OCI-LY3 (cell line): ENCODE data around the gene SEC61A2.

ENCODE experiments used
- H2AFZ ChIP-seq: fragments of 200-600, 300-600 bp; shearing (Covaris generic); 2 replicates; pipeline ENCODE4 v1.6.0; 2014; ENCODE audit warnings: antibody characterized with exemption, low read depth, low read length
- H3K27ac ChIP-seq: fragments of 200-600, 300-600 bp; sonication (generic); 2 replicates; pipeline ENCODE4 v1.5.1; 2014; ENCODE audit warnings: mild to moderate bottlenecking, low read length, moderate library complexity, mixed read lengths
- H3K27me3 ChIP-seq: fragments of 200-600, 300-600 bp; sonication (generic); 2 replicates; pipeline ENCODE4 v1.6.1; 2014; ENCODE audit warnings: low read depth, low read length, mixed read lengths
- H3K36me3 ChIP-seq: fragments of 200-600, 300-600 bp; sonication (generic); replicated peaks from 2 replicates; pipeline ENCODE3; 2014; ENCODE audit warnings: low read depth, low read length, mixed read lengths
- H3K4me1 ChIP-seq: fragments of 300-600, 200-600 bp; sonication (generic); 2 replicates; pipeline ENCODE4 v1.6.1; 2014; ENCODE audit warnings: low read length, mixed read lengths
- H3K4me2 ChIP-seq: fragments of 200-600, 300-600 bp; sonication (generic); 2 replicates; pipeline ENCODE4 v1.6.1; 2014; ENCODE audit warnings: low read length, mixed read lengths
- H3K4me3 ChIP-seq: fragments of 300-600, 200-600 bp; sonication (generic); 2 replicates; pipeline ENCODE4 v1.5.1; 2014; ENCODE audit warnings: antibody characterized with exemption, mild to moderate bottlenecking, low read length, moderate library complexity
- H3K79me2 ChIP-seq: fragments of 300-600, 200-600 bp; shearing (Covaris generic); 2 replicates; pipeline ENCODE4 v1.6.1; 2014; ENCODE audit warnings: mild to moderate bottlenecking, low read length, mixed read lengths
- H3K9ac ChIP-seq: fragments of 300-600, 200-600 bp; shearing (Covaris generic); 2 replicates; pipeline ENCODE4 v1.6.0; 2014; ENCODE audit warnings: mild to moderate bottlenecking, low read length, moderate library complexity
- H3K9me3 ChIP-seq: fragments of 200-600, 300-600 bp; shearing (Covaris generic); 2 replicates; pipeline ENCODE4 v1.6.1; 2014; ENCODE audit warnings: low read length, mixed read lengths; ENCODE audit not compliant: insufficient read depth
- H4K20me1 ChIP-seq: fragments of 200-600, 300-600 bp; sonication (generic); 2 replicates; pipeline ENCODE4 v1.6.1; 2016; ENCODE audit warnings: low read length, mixed read lengths; ENCODE audit not compliant: insufficient read depth
- EZH2phosphoT487 ChIP-seq: fragments of 200-600 bp; shearing (Covaris generic); IDR thresholded peaks from 2 replicates; pipeline ENCODE4 v1.6.1; 2018; ENCODE audit warnings: antibody characterized with exemption, mixed run types, low read depth
- TF ChIP-seq, protein P1 (sequence below): fragments of 200-600, 300-600 bp; sonication (generic); IDR thresholded peaks from 2 replicates; pipeline ENCODE4 v1.5.1; 2014; ENCODE audit warnings: antibody characterized with exemption, low read length, low read depth

Gene SEC61A2

GRCh38 chr10:12179606-12180170 lies 50.2 kb downstream of the SEC61A2 start:
- no peak overlapping the region for H3K4me3 ChIP-seq
- peaks cover 1% of the 10 kb centered on the region for H3K36me3 ChIP-seq
- H3K4me2 ChIP-seq: no peak overlapping the region

GRCh38 chr10:12180221-12180974 lies 50.9 kb downstream of the SEC61A2 start:
- TF ChIP-seq EZH2phosphoT487: no peak
- TF ChIP-seq, protein P1, sequence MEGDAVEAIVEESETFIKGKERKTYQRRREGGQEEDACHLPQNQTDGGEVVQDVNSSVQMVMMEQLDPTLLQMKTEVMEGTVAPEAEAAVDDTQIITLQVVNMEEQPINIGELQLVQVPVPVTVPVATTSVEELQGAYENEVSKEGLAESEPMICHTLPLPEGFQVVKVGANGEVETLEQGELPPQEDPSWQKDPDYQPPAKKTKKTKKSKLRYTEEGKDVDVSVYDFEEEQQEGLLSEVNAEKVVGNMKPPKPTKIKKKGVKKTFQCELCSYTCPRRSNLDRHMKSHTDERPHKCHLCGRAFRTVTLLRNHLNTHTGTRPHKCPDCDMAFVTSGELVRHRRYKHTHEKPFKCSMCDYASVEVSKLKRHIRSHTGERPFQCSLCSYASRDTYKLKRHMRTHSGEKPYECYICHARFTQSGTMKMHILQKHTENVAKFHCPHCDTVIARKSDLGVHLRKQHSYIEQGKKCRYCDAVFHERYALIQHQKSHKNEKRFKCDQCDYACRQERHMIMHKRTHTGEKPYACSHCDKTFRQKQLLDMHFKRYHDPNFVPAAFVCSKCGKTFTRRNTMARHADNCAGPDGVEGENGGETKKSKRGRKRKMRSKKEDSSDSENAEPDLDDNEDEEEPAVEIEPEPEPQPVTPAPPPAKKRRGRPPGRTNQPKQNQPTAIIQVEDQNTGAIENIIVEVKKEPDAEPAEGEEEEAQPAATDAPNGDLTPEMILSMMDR: no peak
- H3K4me2 ChIP-seq: no peak overlapping the region
- no peak overlapping the region for H3K4me3 ChIP-seq
- no peak overlapping the region for H3K27ac ChIP-seq
- peaks cover 3% of the 10 kb centered on the region; the same call in 1 of the 2 replicates for H3K4me1 ChIP-seq
- no peak overlapping the region for H3K9ac ChIP-seq
- H3K36me3 ChIP-seq: no peaks in the 10 kb centered on the region
- no peaks in the 10 kb centered on the region for H4K20me1 ChIP-seq
- no peaks in the 10 kb centered on the region for H3K9me3 ChIP-seq
- H2AFZ ChIP-seq: no peak overlapping the region
- no peaks in the 10 kb centered on the region for H3K27me3 ChIP-seq
- no peaks in the 10 kb centered on the region for H3K79me2 ChIP-seq

More at GRCh38 chr10:12179606-12180170, 50.2 kb downstream of the SEC61A2 start:
- H2AFZ ChIP-seq: no peak overlapping the region
- H3K9me3 ChIP-seq: no peaks in the 10 kb centered on the region
- no peak for TF ChIP-seq EZH2phosphoT487
- TF ChIP-seq, protein P1: no peak
- no peaks in the 10 kb centered on the region for H3K27me3 ChIP-seq
- H3K27ac ChIP-seq: no peak overlapping the region
- no peak overlapping the region for H3K9ac ChIP-seq
- no peaks in the 10 kb centered on the region for H3K79me2 ChIP-seq
- peaks cover 3% of the 10 kb centered on the region; the same call in 1 of the 2 replicates for H3K4me1 ChIP-seq
- H4K20me1 ChIP-seq: no peaks in the 10 kb centered on the region

DNA sequence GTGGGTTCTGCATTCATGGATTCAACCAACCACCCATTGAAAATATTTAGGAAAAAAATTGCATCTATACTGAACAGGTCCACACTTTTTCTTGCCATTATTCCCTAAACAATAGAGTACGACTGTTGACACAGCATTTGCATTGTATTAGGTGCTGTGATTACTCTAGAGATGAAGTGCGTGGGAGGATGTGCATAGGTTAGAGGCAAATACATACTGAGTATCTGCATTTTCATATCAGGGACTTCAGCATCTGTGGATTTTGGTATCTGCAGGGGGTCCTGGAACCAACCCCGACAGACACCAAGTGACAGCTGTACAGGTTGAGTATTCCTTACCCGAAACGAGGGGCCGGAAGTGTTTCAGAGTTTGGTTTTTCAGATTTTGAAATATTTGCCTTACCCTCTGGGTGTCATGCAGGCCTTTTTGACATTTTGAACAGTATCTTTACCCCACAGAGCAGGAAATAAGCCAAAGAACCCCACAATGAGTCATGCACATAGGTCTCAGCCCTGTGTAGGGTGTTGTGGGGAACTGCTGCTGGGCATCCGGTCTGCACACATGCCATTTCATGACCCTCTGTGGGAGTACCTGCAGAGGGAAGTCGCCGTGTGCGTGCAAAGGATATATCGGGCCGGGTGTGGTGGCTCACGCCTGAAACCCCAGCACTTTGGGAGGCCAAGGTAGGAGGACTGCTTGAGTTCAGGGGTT lies 51.7 kb downstream of the SEC61A2 start:
- no peak overlapping the region for H3K27ac ChIP-seq
- H2AFZ ChIP-seq: no peak overlapping the region
- no peak overlapping the region for H3K4me3 ChIP-seq
- peaks cover 3% of the 10 kb centered on the region; the same call in 1 of the 2 replicates for H3K4me1 ChIP-seq
- H3K36me3 ChIP-seq: peaks cover 3% of the 10 kb centered on the region
- TF ChIP-seq EZH2phosphoT487: no peak
- TF ChIP-seq, protein P1: no peak
- H4K20me1 ChIP-seq: no peaks in the 10 kb centered on the region
- H3K9ac ChIP-seq: no peak overlapping the region
- no peak overlapping the region for H3K4me2 ChIP-seq
- H3K9me3 ChIP-seq: no peaks in the 10 kb centered on the region
- H3K79me2 ChIP-seq: no peaks in the 10 kb centered on the region
- no peaks in the 10 kb centered on the region for H3K27me3 ChIP-seq

DNA sequence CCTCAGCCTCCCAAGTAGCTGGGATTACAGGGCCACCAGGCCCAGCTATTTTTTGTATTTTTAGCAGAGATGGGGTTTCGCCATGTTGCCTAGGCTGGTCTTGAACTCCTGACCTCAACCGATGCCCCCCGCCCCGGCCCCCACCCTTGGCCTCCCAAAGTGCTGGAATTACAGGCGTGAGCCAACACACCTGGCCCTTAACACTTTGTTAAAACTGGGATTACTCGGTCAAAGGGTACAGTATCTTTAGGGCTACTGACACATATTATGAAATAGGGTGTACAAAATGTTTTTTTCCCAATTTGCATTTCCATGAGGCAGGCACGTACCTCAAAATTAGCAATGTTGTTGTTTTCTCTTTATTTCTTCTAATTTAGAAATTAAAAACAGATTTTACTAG lies 54.7 kb downstream of the SEC61A2 start:
- H4K20me1 ChIP-seq: no peaks in the 10 kb centered on the region
- peaks cover 16% of the 10 kb centered on the region for H3K79me2 ChIP-seq
- H3K4me1 ChIP-seq: peaks cover 3% of the 10 kb centered on the region; the same call in 1 of the 2 replicates
- H2AFZ ChIP-seq: no peak overlapping the region
- H3K27ac ChIP-seq: no peak overlapping the region
- TF ChIP-seq, protein P1: no peak
- no peak for TF ChIP-seq EZH2phosphoT487
- no peak overlapping the region for H3K4me2 ChIP-seq
- H3K27me3 ChIP-seq: no peaks in the 10 kb centered on the region
- H3K36me3 ChIP-seq: peaks cover 3% of the 10 kb centered on the region
- no peak overlapping the region for H3K4me3 ChIP-seq
- H3K9me3 ChIP-seq: no peaks in the 10 kb centered on the region
- no peak overlapping the region for H3K9ac ChIP-seq
